T-helper 1 cell treated with Interleukin-12 subunit alpha and Interleukin-12 subunit beta and Interleukin-4 antibody, amounts not matched to agents 30 μg/mL and 1 μg/mL, for 36 hours (primary cell): Measurements from ENCODE around the gene EFCAB14.

Source experiments
- H3K27ac Mint-ChIP-seq: one replicate; pipeline ENCODE4 v1.8.0; 2021; ENCODE audit warnings: mild to moderate bottlenecking, mixed read lengths
- H3K27me3 Mint-ChIP-seq: one replicate; pipeline ENCODE4 v1.8.0; 2021; ENCODE audit warnings: low read depth, mixed read lengths
- H3K36me3 Mint-ChIP-seq: one replicate; pipeline ENCODE4 v1.8.0; 2021; ENCODE audit warnings: low read depth, mixed read lengths
- H3K4me1 Mint-ChIP-seq: one replicate; pipeline ENCODE4 v1.8.0; 2021; ENCODE audit warnings: low read depth, mixed read lengths
- H3K4me3 Mint-ChIP-seq: one replicate; pipeline ENCODE4 v1.8.0; 2021; ENCODE audit warnings: mild to moderate bottlenecking, moderate library complexity, mixed read lengths
- H3K9me3 Mint-ChIP-seq: one replicate; pipeline ENCODE4 v1.8.0; 2021; ENCODE audit warnings: mixed read lengths

The EFCAB14 gene

GRCh38 chr1:46643368-46643775 is 75.5 kb downstream of the EFCAB14 start:
- Mint-ChIP-seq H3K9me3 (peaks cover 5% of the 10 kb centered on the region), H3K27ac (no peak overlapping the region), H3K4me1 (peaks cover 2% of the 10 kb centered on the region), H3K4me3 (no peak overlapping the region), H3K36me3 (peaks cover 31% of the 10 kb centered on the region), H3K27me3 (no peaks in the 10 kb centered on the region)

DNA sequence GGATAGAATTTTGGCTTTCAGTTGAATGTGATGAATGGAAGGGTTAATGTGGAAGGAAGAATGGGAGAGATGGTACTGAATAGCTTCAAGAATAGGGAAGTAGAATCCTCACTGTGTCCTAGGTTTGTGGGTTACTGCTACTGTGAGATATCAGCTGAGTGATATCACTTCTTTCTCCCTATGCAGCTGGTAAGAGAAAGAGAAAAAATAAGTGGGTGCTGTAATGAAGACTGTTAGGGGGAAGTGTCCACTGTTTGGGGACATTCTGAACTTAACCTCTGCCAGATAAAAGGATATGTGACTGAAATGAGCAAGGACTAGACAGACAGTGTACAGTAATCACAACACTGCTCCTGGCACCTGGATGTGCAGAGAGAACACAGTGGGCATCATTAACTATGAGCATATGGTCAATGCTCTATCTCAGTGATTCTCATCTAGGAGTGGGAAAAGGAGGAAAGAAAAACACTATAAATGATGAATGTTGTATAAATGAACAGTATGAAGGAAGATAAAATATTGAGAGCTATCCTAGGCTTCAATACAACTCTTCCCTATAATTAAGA is 76.7 kb downstream of the EFCAB14 start:
- Mint-ChIP-seq H3K9me3 (peaks cover under 1% of the 10 kb centered on the region), H3K36me3 (peaks cover 25% of the 10 kb centered on the region), H3K27ac (no peak overlapping the region), H3K4me3 (no peak overlapping the region), H3K27me3 (no peaks in the 10 kb centered on the region), H3K4me1 (peaks cover under 1% of the 10 kb centered on the region)

GRCh38 chr1:46639547-46639946 is 79.4 kb downstream of the EFCAB14 start:
- Mint-ChIP-seq H3K27me3 (no peaks in the 10 kb centered on the region), H3K36me3 (peaks cover 26% of the 10 kb centered on the region), H3K27ac (no peak overlapping the region), H3K4me1 (no peaks in the 10 kb centered on the region), H3K9me3 (no peaks in the 10 kb centered on the region), H3K4me3 (no peak overlapping the region)

GRCh38 chr1:46638921-46639320 is 80.0 kb downstream of the EFCAB14 start:
- Mint-ChIP-seq H3K4me1 (no peaks in the 10 kb centered on the region), H3K4me3 (no peak overlapping the region), H3K27me3 (no peaks in the 10 kb centered on the region), H3K27ac (no peak overlapping the region), H3K9me3 (no peaks in the 10 kb centered on the region), H3K36me3 (peaks cover 29% of the 10 kb centered on the region)

- Mint-ChIP-seq H3K27ac (no peak overlapping the region), H3K27me3 (no peaks in the 10 kb centered on the region), H3K4me1 (peaks cover 3% of the 10 kb centered on the region), H3K9me3 (no peaks in the 10 kb centered on the region), H3K4me3 (no peak overlapping the region), H3K36me3 (peaks cover 30% of the 10 kb centered on the region)
These were observed 81.3 kb downstream of the EFCAB14 start for GRCh38 chr1:46637444-46638083.

- H3K4me1 Mint-ChIP-seq: peaks cover 3% of the 10 kb centered on the region
- no peak overlapping the region for H3K27ac Mint-ChIP-seq
- H3K27me3 Mint-ChIP-seq: no peaks in the 10 kb centered on the region
- H3K36me3 Mint-ChIP-seq: peaks cover 20% of the 10 kb centered on the region
- H3K4me3 Mint-ChIP-seq: no peak overlapping the region
- no peaks in the 10 kb centered on the region for H3K9me3 Mint-ChIP-seq
These were observed 83.7 kb downstream of the EFCAB14 start for GRCh38 chr1:46635205-46635604.

DNA sequence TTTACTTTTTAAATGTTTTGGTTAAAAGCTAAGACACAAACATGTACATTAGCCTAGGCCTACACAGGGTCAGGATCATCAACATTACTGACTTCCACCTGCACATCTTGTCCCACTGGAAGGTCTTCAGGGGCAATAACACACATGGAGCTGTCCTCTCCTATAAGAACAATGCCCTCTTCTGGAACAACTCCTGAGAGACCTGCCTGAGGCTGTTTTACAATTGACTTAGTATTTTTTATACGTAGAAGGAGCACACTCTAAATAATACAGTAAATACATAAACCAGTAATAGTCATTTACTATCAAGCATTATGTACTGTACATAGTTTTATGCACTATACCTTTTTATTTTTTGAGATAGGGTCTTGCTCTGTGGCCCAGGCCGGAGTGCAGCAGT is 88.2 kb downstream of the EFCAB14 start:
- Mint-ChIP-seq H3K27me3 (no peaks in the 10 kb centered on the region), H3K4me1 (peaks cover 3% of the 10 kb centered on the region), H3K4me3 (no peak overlapping the region), H3K36me3 (peaks cover 14% of the 10 kb centered on the region), H3K27ac (no peak overlapping the region), H3K9me3 (no peaks in the 10 kb centered on the region)
